HepG2 (cell line): ENCODE measurements around the gene TMC2. TPM values are rescaled to one million over a fixed set of nuclear protein-coding genes. Genes with fewer than 3 reads are reported as not detected.

Experiments used
- ATAC-seq: fragments of 200-7000 bp; cut with Tn5 transposase; 3 replicates; pipeline ENCODE4 v1.9.1; 2020; ENCODE audit warnings: mild to moderate bottlenecking, moderate library complexity
- BruUV-seq: library from RNA; stranded (reverse); fragments of 400-500 nt; replicated peaks from 2 replicates; lab custom pipeline; 2021; lab: Mats Ljungman, UMichigan
- CTCF ChIA-PET: fragments of 300-600 bp; formaldehyde crosslinking; extraction: SDS; loops from one replicate; lab custom pipeline; 2021; ENCODE audit warnings: low total read pairs, inconsistent platforms, low intra/inter-chr PET ratio; lab: Yijun Ruan, JAX
- POLR2A ChIA-PET: fragments of 350-600 bp; sonication (Branson Sonifier 250); formaldehyde crosslinking; loops from one replicate; lab custom pipeline; 2020; ENCODE audit warnings: antibody characterized with exemption, inconsistent platforms; lab: Yijun Ruan, JAX
- DNase-seq: peaks from one replicate; pipeline ENCODE4 v3.0.0-alpha.2; 2015; ENCODE audit warnings: low spot score
- FAIRE-seq: peaks from 3 replicates; lab custom pipeline; 2011; peaks lifted over from hg19 to GRCh38; lab: Jason Lieb, UNC
- H2AFZ ChIP-seq: one replicate; pipeline ENCODE4 v1.6.1; 2011; ENCODE audit warnings: low read length, inconsistent platforms
- H3K27ac ChIP-seq: fragments of 300-600 bp; 3 replicates; pipeline ENCODE4 v1.8.0; 2011; ENCODE audit warnings: mixed run types, mild to moderate bottlenecking, mixed read lengths, low read length, inconsistent platforms; ENCODE audit not compliant: insufficient read depth; ENCODE audit errors: extremely low read length
- H3K27me3 ChIP-seq, 2 experiments: fragments of 200-600 bp in 1 of 2; 2 replicates in 1 of 2; 3 replicates in 1 of 2; pipeline versions ENCODE4 v1.6.0 to v1.8.0; 2011; ENCODE audit warnings: low read length in 2 of 2, mild to moderate bottlenecking in 2 of 2, moderate library complexity in 2 of 2, inconsistent platforms in 1 of 2; ENCODE audit not compliant: insufficient read depth in 2 of 2, control insufficient read depth in 1 of 2
- H3K36me3 ChIP-seq, 2 experiments: fragments of 200-600 bp in 1 of 2; replicated peaks in 1 of 2; 2 replicates in 1 of 2; 3 replicates in 1 of 2; pipeline versions ENCODE4 v1.5.1 to v1.8.0; 2011; ENCODE audit warnings: low read length in 2 of 2, inconsistent platforms in 1 of 2; ENCODE audit not compliant: insufficient read depth in 2 of 2, control insufficient read depth in 1 of 2
- H3K4me1 ChIP-seq: 2 replicates; pipeline ENCODE4 v1.5.1; 2012; ENCODE audit warnings: low read length, inconsistent platforms; ENCODE audit not compliant: insufficient read depth
- H3K4me2 ChIP-seq: 2 replicates; pipeline ENCODE4 v1.6.0; 2011; ENCODE audit warnings: low read depth, low read length, inconsistent platforms
- H3K4me3 ChIP-seq, 3 experiments: fragments of 200-600 bp in 1 of 3; sonication (generic), shearing (Covaris generic) in 1 of 3; replicated peaks in 1 of 3; 2 replicates each; pipeline ENCODE4 v1.5.1; 2011 to 2016; ENCODE audit warnings: low read length in 3 of 3, inconsistent platforms in 2 of 3, low read depth in 2 of 3, mild to moderate bottlenecking in 2 of 3, control low read depth in 1 of 3, mixed read lengths in 1 of 3; ENCODE audit not compliant: insufficient read depth in 1 of 3
- H3K79me2 ChIP-seq: one replicate; pipeline ENCODE4 v1.6.1; 2011; ENCODE audit warnings: low read length, inconsistent platforms; ENCODE audit not compliant: insufficient read depth
- H3K9ac ChIP-seq: 2 replicates; pipeline ENCODE4 v1.6.0; 2011; ENCODE audit warnings: mild to moderate bottlenecking, low read depth, low read length, inconsistent platforms; ENCODE audit not compliant: insufficient read depth
- H3K9me3 ChIP-seq: 2 replicates; pipeline ENCODE4 v1.5.1; 2012; ENCODE audit warnings: mild to moderate bottlenecking, low read length
- H4K20me1 ChIP-seq: 2 replicates; pipeline ENCODE4 v1.6.0; 2011; ENCODE audit warnings: inconsistent platforms, mild to moderate bottlenecking, low read length, moderate library complexity; ENCODE audit not compliant: insufficient read depth
- CREB1 ChIP-seq, 2 experiments: fragments of 450-650 bp in 1 of 2; IDR thresholded peaks; 2 replicates each; pipeline ENCODE4 v1.6.1; 2016 to 2017; ENCODE audit warnings: control low read depth in 1 of 2, mild to moderate bottlenecking in 1 of 2, missing compliant biosample characterization in 1 of 2, missing genetic modification characterization in 1 of 2
- GZF1 ChIP-seq: sonication (generic); formaldehyde crosslinking; IDR thresholded peaks from 2 replicates; pipeline ENCODE4 v1.5.1; 2020; ENCODE audit warnings: mild to moderate bottlenecking, missing genetic modification reagents
- KDM2A ChIP-seq: sonication (generic); formaldehyde crosslinking; IDR thresholded peaks from 2 replicates; pipeline ENCODE4 v1.4.0; 2020; ENCODE audit warnings: low read depth, missing genetic modification reagents, borderline replicate concordance
- KDM4B ChIP-seq: sonication (generic); formaldehyde crosslinking; IDR thresholded peaks from 2 replicates; pipeline ENCODE4 v1.4.0; 2020; ENCODE audit warnings: missing genetic modification reagents
- MXD4 ChIP-seq: IDR thresholded peaks from 2 replicates; pipeline ENCODE4 v1.6.1; 2016; ENCODE audit warnings: mild to moderate bottlenecking, missing biosample characterization, missing genetic modification reagents
- MYC ChIP-seq: sonication (generic); formaldehyde crosslinking; IDR thresholded peaks from 2 replicates; pipeline ENCODE4 v1.9.0; 2021; ENCODE audit warnings: missing genetic modification reagents, borderline replicate concordance
- NR3C1 ChIP-seq: sonication (generic); formaldehyde crosslinking; IDR thresholded peaks from 2 replicates; pipeline ENCODE4 v1.4.0; 2020; ENCODE audit warnings: missing genetic modification reagents
- SNAPC4 ChIP-seq: sonication (generic); formaldehyde crosslinking; IDR thresholded peaks from 2 replicates; pipeline ENCODE4 v1.4.0; 2020; ENCODE audit warnings: mild to moderate bottlenecking, missing genetic modification reagents
- SUZ12 ChIP-seq: fragments of 150-350 bp; IDR thresholded peaks from 2 replicates; pipeline ENCODE4 v1.6.1; 2014; ENCODE audit warnings: low read depth, low read length
- ZNF3 ChIP-seq: IDR thresholded peaks from 2 replicates; pipeline ENCODE4 v1.7.0; 2017; ENCODE audit warnings: inconsistent platforms
- ZNF451 ChIP-seq: sonication (generic); formaldehyde crosslinking; IDR thresholded peaks from 2 replicates; pipeline ENCODE4 v1.5.0; 2020; ENCODE audit warnings: mild to moderate bottlenecking, missing genetic modification reagents
- ZNF788 ChIP-seq: sonication (generic); formaldehyde crosslinking; IDR thresholded peaks from 2 replicates; pipeline ENCODE4 v1.5.0; 2020; ENCODE audit warnings: mild to moderate bottlenecking, missing genetic modification reagents, borderline replicate concordance
- ZSCAN12 ChIP-seq: sonication (generic); formaldehyde crosslinking; IDR thresholded peaks from 2 replicates; pipeline ENCODE4 v1.9.0; 2021; ENCODE audit warnings: mild to moderate bottlenecking, missing genetic modification reagents
- WGBS: methylation state at CpG from one replicate; pipeline ENCODE4 v1.1.6; 2017; ENCODE audit warnings: low lambda C conversion rate; 5-methylcytosine and 5-hydroxymethylcytosine counted together
- in situ Hi-C: cut with HindIII; loops from 2 replicates; pipeline ENCODE4 v1.10.0; 2017; ENCODE audit warnings: low pct_unique_long_range_greater_than_20kb; ENCODE audit not compliant: extremely low pct_ligation_motif_present
- intact Hi-C: fragments of 100-400 bp; cut with micrococcal nuclease; formaldehyde crosslinking; loops from one replicate; pipeline ENCODE4 v1.10.0; 2022; ENCODE audit not compliant: unreplicated experiment
- polyA plus RNA-seq, 8 experiments: library from polyadenylated mRNA; depleted of rRNA in 3 of 8; stranded (reverse) in 7 of 8; unstranded in 1 of 8; fragments of >200 nt; fragmentation: Illumina TruSeq in 4 of 8; extraction: Trizol in 4 of 8; gene quantifications; 2 replicates each; pipeline versions ENCODE4 v1.2.1 to v1.2.3, GENCODE V29; 2011 to 2016; ENCODE audit warnings: low read depth in 4 of 8, missing spikeins in 1 of 8, mixed read lengths in 1 of 8; ENCODE audit not compliant: insufficient read depth in 1 of 8
- total RNA-seq, 5 experiments: library from RNA; depleted of rRNA; stranded (reverse); fragments of >200 nt; fragmentation: Illumina TruSeq; extraction: Trizol; gene quantifications; 2 replicates each; pipeline ENCODE4 v1.2.3, GENCODE V29; 2016; ENCODE audit warnings: low read depth in 1 of 5

The TMC2 gene
- total and polyA plus RNA-seq, 2 of the 13 experiments (the other 11 are each of a cell fraction or from before 2014, with no cell fraction given), result not detected

DNA sequence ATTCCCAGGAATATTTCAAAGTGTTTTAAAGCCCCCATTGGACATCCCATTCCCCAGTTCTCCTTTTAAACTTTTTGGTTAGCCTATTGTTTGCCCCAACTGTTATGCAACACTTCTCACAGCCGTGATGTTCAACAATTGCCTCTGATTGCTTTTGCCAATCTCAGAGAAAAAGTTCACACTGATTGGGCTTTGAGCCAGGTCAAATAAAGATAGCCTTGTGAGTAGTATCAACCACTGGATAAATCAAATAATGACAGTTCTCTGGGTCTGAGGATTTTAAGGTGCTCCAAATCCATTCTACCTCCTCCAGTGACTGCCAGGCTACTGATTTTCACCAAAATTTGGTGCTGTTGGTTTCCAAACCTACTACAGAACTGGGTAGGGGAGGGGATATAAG lies 97.0 kb downstream of the TMC2 start:
- TF ChIP-seq KDM4B (CRISPR knock-in tag) (no peak), ZNF451 (CRISPR knock-in tag) (no peak)
- in situ Hi-C loops, result no loop called here
- H3K4me1 ChIP-seq, result no peaks in the 10 kb centered on the region
- no peaks in the 10 kb centered on the region for H4K20me1 ChIP-seq
- H3K9ac ChIP-seq, result no peak overlapping the region
- ATAC-seq (no peak), DNase-seq (no peak), FAIRE-seq (no peak)
- no peak overlapping the region for H3K4me3 ChIP-seq
- H3K27me3 ChIP-seq, result peaks cover 0 to 4% of the 10 kb centered on the region in 2 experiments; a peak in 1 of 5 replicates
- intact Hi-C loops, result no loop called here
- ChIA-PET CTCF (no interaction called here), POLR2A (interaction anchor here (1.1 kb wide), 1 partner anchor 20 kb away, joined by 3 read pairs; no protein-coding TSS in a partner anchor)
- H3K36me3 ChIP-seq, result no peaks in the 10 kb centered on the region
- no peak overlapping the region for H3K27ac ChIP-seq
- no peak overlapping the region for H2AFZ ChIP-seq
- H3K79me2 ChIP-seq, result no peaks in the 10 kb centered on the region
- no peak overlapping the region for H3K4me2 ChIP-seq
- no TSS peak for BruUV-seq
- WGBS, result 0% methylated on average over 1 of the region's 1 CpG
- no peaks in the 10 kb centered on the region for H3K9me3 ChIP-seq

GRCh38 chr20:2637246-2637645 lies 100.9 kb downstream of the TMC2 start:
- Histone ChIP-seq H3K36me3 (no peaks in the 10 kb centered on the region), H3K9me3 (no peaks in the 10 kb centered on the region), H3K4me3 (no peak overlapping the region), H3K4me1 (no peaks in the 10 kb centered on the region), H3K27ac (no peak overlapping the region), H3K4me2 (no peak overlapping the region), H3K27me3 (peaks cover 0 to 12% of the 10 kb centered on the region in 2 experiments; a peak in 2 of 5 replicates), H2AFZ (no peak overlapping the region), H3K79me2 (no peaks in the 10 kb centered on the region), H3K9ac (no peak overlapping the region), H4K20me1 (no peaks in the 10 kb centered on the region)
- DNase-seq (no peak), FAIRE-seq (no peak), ATAC-seq (no peak)
- BruUV-seq, result no TSS peak
- 8% methylated on average over 6 of the region's 6 CpGs for WGBS
- intact Hi-C loops (no loop called here), in situ Hi-C loops (no loop called here)
- ChIA-PET CTCF (no interaction called here), POLR2A (interaction anchor here (1.4 to 2.6 kb wide), 2 partner anchors 10 to 15 kb away, joined by 4 to 13 read pairs; partner anchors contain the start of gene NOP56)
- TF ChIP-seq NR3C1 (CRISPR knock-in tag) (no peak), SNAPC4 (CRISPR knock-in tag) (no peak), SUZ12 (no peak), ZNF3 (no peak), MYC (CRISPR knock-in tag) (no peak), ZSCAN12 (no peak), GZF1 (CRISPR knock-in tag) (no peak), ZNF788 (no peak), MXD4 (CRISPR knock-in tag) (no peak), CREB1 (IDR thresholded peaks at IDR 0.05) (no peak), CREB1 (CRISPR knock-in tag; IDR thresholded peaks at IDR 0.05) (no peak), KDM2A (CRISPR knock-in tag) (no peak)
